GM23338 (cell line): ENCODE data around the gene LRRIQ3. TPM values are rescaled to one million over a fixed set of nuclear protein-coding genes. Genes with fewer than 3 reads are reported as not detected.

ENCODE experiments used
- ATAC-seq: fragments of 200-7000 bp; cut with Tn5 transposase; 3 replicates; pipeline ENCODE4 v1.9.1; 2020
- DNase-seq: peaks from one replicate; pipeline ENCODE4 v3.0.0-alpha.2; 2015; ENCODE audit warnings: low spot score
- H2AFZ ChIP-seq: fragments of 200-600 bp; sonication (generic); 2 replicates; pipeline ENCODE4 v1.8.0; 2016; ENCODE audit warnings: antibody characterized with exemption, mild to moderate bottlenecking, moderate library complexity
- H3F3A ChIP-seq: fragments of 200-600 bp; sonication (generic); replicated peaks from 2 replicates; pipeline ENCODE4 v1.8.0; 2017; ENCODE audit warnings: antibody characterized with exemption, mixed run types, low read depth
- H3K27ac ChIP-seq: fragments of 200-600 bp; sonication (generic); 2 replicates; pipeline ENCODE4 v1.6.1; 2016; ENCODE audit warnings: low read depth
- H3K27me3 ChIP-seq: fragments of 200-600 bp; sonication (generic); 2 replicates; pipeline ENCODE4 v1.8.0; 2016; ENCODE audit warnings: mild to moderate bottlenecking, mixed run types, moderate library complexity; ENCODE audit not compliant: insufficient read depth
- H3K36me3 ChIP-seq: fragments of 200-600 bp; sonication (generic); 2 replicates; pipeline ENCODE4 v1.8.0; 2016; ENCODE audit warnings: mild to moderate bottlenecking; ENCODE audit not compliant: insufficient read depth
- H3K4me1 ChIP-seq: fragments of 200-600 bp; sonication (generic); 2 replicates; pipeline ENCODE4 v1.8.0; 2016; ENCODE audit warnings: mild to moderate bottlenecking, moderate library complexity; ENCODE audit not compliant: insufficient read depth
- H3K4me2 ChIP-seq: fragments of 200-600 bp; sonication (generic); 2 replicates; pipeline ENCODE4 v1.7.1; 2017; ENCODE audit warnings: mixed run types
- H3K4me3 ChIP-seq: fragments of 200-600 bp; sonication (generic); 2 replicates; pipeline ENCODE4 v1.6.1; 2016; ENCODE audit warnings: mixed run types
- H3K79me2 ChIP-seq: fragments of 200-600 bp; sonication (generic); replicated peaks from 2 replicates; pipeline ENCODE4 v1.8.0; 2017; ENCODE audit warnings: mild to moderate bottlenecking; ENCODE audit not compliant: insufficient read depth
- H3K9me2 ChIP-seq: fragments of 200-600 bp; sonication (generic); 2 replicates; pipeline ENCODE4 v1.8.0; 2017; ENCODE audit not compliant: insufficient read depth
- H4K20me1 ChIP-seq: fragments of 200-600 bp; sonication (generic); replicated peaks from 2 replicates; pipeline ENCODE4 v1.8.0; 2017; ENCODE audit warnings: mild to moderate bottlenecking; ENCODE audit not compliant: insufficient read depth
- H3K27ac Mint-ChIP-seq: 2 replicates; pipeline ENCODE4 v1.8.0; 2020; ENCODE audit warnings: inconsistent platforms, mild to moderate bottlenecking, moderate library complexity, mixed read lengths
- H3K27me3 Mint-ChIP-seq: 3 replicates; pipeline ENCODE4 v1.8.0; 2022; ENCODE audit warnings: low read depth, mild to moderate bottlenecking, moderate library complexity, mixed read lengths, inconsistent platforms; ENCODE audit not compliant: insufficient read depth, poor library complexity
- H3K36me3 Mint-ChIP-seq: 3 replicates; pipeline ENCODE4 v1.8.0; 2021; ENCODE audit warnings: low read depth, mild to moderate bottlenecking, inconsistent platforms, moderate library complexity, mixed read lengths
- H3K4me1 Mint-ChIP-seq: 3 replicates; pipeline ENCODE4 v1.8.0; 2020; ENCODE audit warnings: mild to moderate bottlenecking, inconsistent platforms, mixed read lengths
- H3K4me3 Mint-ChIP-seq: 3 replicates; pipeline ENCODE4 v1.8.0; 2021; ENCODE audit warnings: moderate library complexity, mild to moderate bottlenecking, inconsistent platforms, mixed read lengths
- H3K9me3 Mint-ChIP-seq: 3 replicates; pipeline ENCODE4 v1.8.0; 2020; ENCODE audit warnings: moderate library complexity, mild to moderate bottlenecking, inconsistent platforms, mixed read lengths
- CREB1 ChIP-seq: fragments of 250-450 bp; sonication (Bioruptor Pico); IDR thresholded peaks from 2 replicates; pipeline ENCODE4 v1.5.0; 2020; ENCODE audit warnings: low read depth, mild to moderate bottlenecking, moderate library complexity
- CTCF ChIP-seq, 2 experiments: fragments of 200-600 bp in 1 of 2; sonication (generic) in 1 of 2; conservative IDR thresholded peaks; 2 replicates each; pipeline versions ENCODE4 v1.5.1 to v1.6.1; 2016 to 2017; ENCODE audit warnings: antibody characterized with exemption in 2 of 2, low read depth in 2 of 2, mild to moderate bottlenecking in 2 of 2, moderate library complexity in 1 of 2
- ETS1 ChIP-seq: IDR thresholded peaks from 2 replicates; pipeline ENCODE4 v1.6.1; 2016; ENCODE audit warnings: antibody characterized with exemption
- EZH2 ChIP-seq: fragments of 200-600 bp; sonication (generic); IDR thresholded peaks from one replicate; pipeline ENCODE4 v1.8.0; 2017; ENCODE audit warnings: antibody characterized with exemption, mild to moderate bottlenecking, low read depth; ENCODE audit not compliant: unreplicated experiment
- EZH2phosphoT487 ChIP-seq: fragments of 200-600 bp; sonication (generic); IDR thresholded peaks from one replicate; pipeline ENCODE4 v1.8.1; 2018; ENCODE audit warnings: antibody characterized with exemption; ENCODE audit not compliant: unreplicated experiment
- JUNB ChIP-seq: IDR thresholded peaks from one replicate; pipeline ENCODE4 v1.6.1; 2016; ENCODE audit warnings: antibody characterized with exemption; ENCODE audit not compliant: unreplicated experiment
- NANOG ChIP-seq: IDR thresholded peaks from 2 replicates; pipeline ENCODE4 v1.6.1; 2016; ENCODE audit warnings: antibody characterized with exemption, borderline replicate concordance
- POLR2AphosphoS5 ChIP-seq: IDR thresholded peaks from 2 replicates; pipeline ENCODE4 v1.6.1; 2016; ENCODE audit warnings: antibody characterized with exemption, low read depth
- REST ChIP-seq: IDR thresholded peaks from one replicate; pipeline ENCODE4 v1.6.1; 2018; ENCODE audit warnings: antibody characterized with exemption; ENCODE audit not compliant: unreplicated experiment
- STAT1 ChIP-seq: IDR thresholded peaks from one replicate; pipeline ENCODE4 v1.6.1; 2016; ENCODE audit warnings: antibody characterized with exemption; ENCODE audit not compliant: unreplicated experiment
- ZNF114 ChIP-seq: fragments of 250-450 bp; sonication (Bioruptor Pico); IDR thresholded peaks from 2 replicates; pipeline ENCODE4 v1.5.0; 2020; ENCODE audit warnings: mild to moderate bottlenecking, moderate library complexity
- ZNF331 ChIP-seq: fragments of 250-450 bp; sonication (Bioruptor Pico); IDR thresholded peaks from 2 replicates; pipeline ENCODE4 v1.5.0; 2020; ENCODE audit warnings: low read depth, mild to moderate bottlenecking, moderate library complexity
- ZNF462 ChIP-seq: fragments of 250-450 bp; sonication (Bioruptor Pico); IDR thresholded peaks from 2 replicates; pipeline ENCODE4 v1.5.0; 2020; ENCODE audit warnings: mild to moderate bottlenecking, moderate library complexity
- polyA plus RNA-seq: library from polyadenylated mRNA; unstranded; fragments of >200 nt; fragmentation: Nextera tagmentation; extraction: Ambion mirVana; gene quantifications from 2 replicates; pipeline ENCODE4 v1.2.1, GENCODE V29; 2016
- total RNA-seq: library from RNA; depleted of rRNA; stranded (reverse); fragments of >200 nt; shearing (Covaris generic); gene quantifications from 2 replicates; pipeline ENCODE4 v1.2.3, GENCODE V29; 2014

Gene LRRIQ3
- total and polyA plus RNA-seq, 2 experiments from 2014 or later, result 0.21 to 0.36 TPM

- H3K27ac Mint-ChIP-seq, result no peak overlapping the region
- Histone ChIP-seq H3K27me3 (no peaks in the 10 kb centered on the region), H3F3A (no peaks in the 10 kb centered on the region), H3K9me2 (no peaks in the 10 kb centered on the region), H3K27ac (no peak overlapping the region), H3K4me1 (no peaks in the 10 kb centered on the region), H3K4me3 (no peak overlapping the region), H4K20me1 (no peaks in the 10 kb centered on the region), H3K36me3 (no peaks in the 10 kb centered on the region), H3K79me2 (no peaks in the 10 kb centered on the region), H3K4me2 (no peak overlapping the region), H2AFZ (no peak overlapping the region)
- no peak for TF ChIP-seq ZNF462 (CRISPR knock-in tag)
- TF ChIP-seq ETS1, result no peak
- no peak for TF ChIP-seq EZH2phosphoT487
- no peak for TF ChIP-seq REST
- no peak for TF ChIP-seq EZH2
- no peak for TF ChIP-seq CREB1
- no peak for TF ChIP-seq NANOG
- no peak for TF ChIP-seq STAT1
- TF ChIP-seq ZNF114 (CRISPR knock-in tag), result no peak
- no peak for TF ChIP-seq ZNF331
- TF ChIP-seq CTCF (conservative IDR thresholded peaks at IDR 0.05; ENCODE audit: low read depth in 2 of 2), result no peak
- no peak for TF ChIP-seq JUNB
- no peak for TF ChIP-seq POLR2AphosphoS5
- H3K4me3 Mint-ChIP-seq, result no peak overlapping the region
- H3K9me3 Mint-ChIP-seq, result no peaks in the 10 kb centered on the region
- H3K36me3 Mint-ChIP-seq, result no peaks in the 10 kb centered on the region
- H3K27me3 Mint-ChIP-seq, result peaks cover 2% of the 10 kb centered on the region
- ATAC-seq (no peak), DNase-seq (no peak)
- H3K4me1 Mint-ChIP-seq, result peaks cover 3% of the 10 kb centered on the region; the same call in 1 of the 3 replicates
Measured at GRCh38 chr1:74053407-74053806, 144.6 kb downstream of the LRRIQ3 start.
